Measurements from ENCODE around the gene GLI3. TPM values are rescaled to one million over a fixed set of nuclear protein-coding genes. Genes with fewer than 3 reads are reported as not detected.

Gene GLI3
- total and polyA plus RNA-seq, 10 of the 15 experiments (the other 5 are each of a cell fraction or from before 2014, with no cell fraction given) = 0.01 TPM; not detected in 8

- TF ChIP-seq ZNF217 (IDR thresholded peaks at IDR 0.05) (no peak), NR2C1 (IDR thresholded peaks at IDR 0.05) (no peak), MEF2B (IDR thresholded peaks at IDR 0.05; ENCODE audit: partially characterized antibody, poor library complexity, severe bottlenecking) (no peak), PBX3 (IDR thresholded peaks at IDR 0.05; ENCODE audit: insufficient replicate concordance, low read depth, low read length) (no peak), ZBTB40 (IDR thresholded peaks at IDR 0.05; ENCODE audit: borderline replicate concordance) (no peak)
Observed at GRCh38 chr7:42175834-42176723, 60.9 kb downstream of the GLI3 start (continued).

Measured in GM12878 (cell line).